ENCODE results near the gene PTPRJ.
A peak's percentile ranks its signal among the peaks of the same experiment; 100 is the strongest.

PTPRJ gene

DNA sequence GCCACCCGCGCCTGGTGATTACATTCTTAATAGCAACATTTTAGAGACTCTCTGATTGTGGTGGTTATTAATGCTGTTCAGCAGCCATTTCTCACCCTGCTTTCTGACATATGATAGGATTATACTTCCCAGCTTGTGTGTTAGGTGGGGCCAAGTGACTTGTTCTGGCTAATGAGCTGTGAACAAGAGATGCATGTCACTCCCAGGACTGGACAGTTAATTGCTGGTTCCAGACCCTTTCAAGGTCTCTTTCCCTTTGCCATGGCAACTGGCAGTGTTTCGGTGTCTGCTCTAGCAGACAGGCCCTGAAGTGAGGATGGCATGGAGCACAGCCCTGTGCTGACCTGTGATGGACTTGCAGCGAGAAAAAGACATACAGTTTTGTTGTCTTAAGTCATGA lies 8.9 kb upstream of the PTPRJ start:
- DNase-seq, result no peak

DNA sequence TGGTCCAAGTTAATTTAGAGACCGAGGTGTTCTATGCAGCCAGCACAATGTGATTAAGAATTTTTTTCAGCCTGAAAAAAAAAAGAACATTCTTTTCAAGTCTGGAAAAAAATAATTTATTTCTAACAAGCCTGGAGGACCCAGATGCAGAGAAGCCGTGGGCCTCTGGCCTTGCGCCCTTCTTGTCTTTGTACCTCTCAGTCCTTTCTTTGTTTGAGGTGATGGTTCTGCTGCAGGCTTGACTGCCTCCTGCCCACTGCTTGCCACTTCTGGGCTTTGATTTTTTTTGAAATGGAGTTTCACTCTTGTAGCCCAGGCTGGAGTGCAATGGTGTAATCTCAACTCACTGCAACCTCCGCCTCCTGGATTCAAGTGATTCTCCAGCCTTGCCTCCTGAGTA lies 7.2 kb upstream of the PTPRJ start:
- no peak for DNase-seq

DNA sequence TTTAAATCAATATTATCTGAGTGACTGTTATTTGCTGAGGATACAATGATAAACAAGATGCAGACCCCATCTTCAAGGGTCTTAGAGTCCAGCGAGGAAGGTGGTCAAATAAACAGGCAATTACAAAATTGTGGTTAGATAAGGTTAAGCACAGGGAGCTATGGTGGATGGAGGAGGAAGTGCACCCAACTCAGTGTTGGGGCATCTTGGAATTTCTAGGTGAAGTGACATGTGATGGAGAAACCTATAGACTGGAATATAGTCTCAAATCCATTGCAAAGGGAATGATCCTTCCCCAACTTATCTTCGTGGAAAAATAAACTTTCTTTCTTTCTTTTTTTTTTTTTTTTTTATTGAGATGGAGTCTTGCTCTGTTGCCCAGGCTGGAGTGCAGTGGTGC lies 3.4 kb upstream of the PTPRJ start:
- DNase-seq, result no peak

DNA sequence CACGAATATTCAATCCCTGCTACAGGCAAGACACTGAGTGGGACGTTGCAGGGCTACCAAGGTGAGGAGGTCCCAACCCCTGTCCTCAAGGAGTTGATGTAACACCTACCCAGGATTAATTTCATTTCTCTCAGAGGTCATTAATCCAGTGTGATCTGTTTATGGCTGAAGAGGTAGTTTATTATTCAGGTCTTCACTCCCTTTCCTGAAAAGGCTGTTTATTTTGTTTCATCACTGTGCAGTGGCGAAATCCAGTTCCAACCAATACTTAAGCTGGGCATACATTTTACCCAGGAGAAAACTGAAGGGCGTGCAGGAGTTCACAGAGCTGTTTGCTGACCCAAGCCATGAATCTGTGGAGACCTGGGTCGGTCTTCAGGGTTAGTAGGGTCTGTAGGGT lies 2.7 kb upstream of the PTPRJ start:
- DNase-seq, result no peak

DNA sequence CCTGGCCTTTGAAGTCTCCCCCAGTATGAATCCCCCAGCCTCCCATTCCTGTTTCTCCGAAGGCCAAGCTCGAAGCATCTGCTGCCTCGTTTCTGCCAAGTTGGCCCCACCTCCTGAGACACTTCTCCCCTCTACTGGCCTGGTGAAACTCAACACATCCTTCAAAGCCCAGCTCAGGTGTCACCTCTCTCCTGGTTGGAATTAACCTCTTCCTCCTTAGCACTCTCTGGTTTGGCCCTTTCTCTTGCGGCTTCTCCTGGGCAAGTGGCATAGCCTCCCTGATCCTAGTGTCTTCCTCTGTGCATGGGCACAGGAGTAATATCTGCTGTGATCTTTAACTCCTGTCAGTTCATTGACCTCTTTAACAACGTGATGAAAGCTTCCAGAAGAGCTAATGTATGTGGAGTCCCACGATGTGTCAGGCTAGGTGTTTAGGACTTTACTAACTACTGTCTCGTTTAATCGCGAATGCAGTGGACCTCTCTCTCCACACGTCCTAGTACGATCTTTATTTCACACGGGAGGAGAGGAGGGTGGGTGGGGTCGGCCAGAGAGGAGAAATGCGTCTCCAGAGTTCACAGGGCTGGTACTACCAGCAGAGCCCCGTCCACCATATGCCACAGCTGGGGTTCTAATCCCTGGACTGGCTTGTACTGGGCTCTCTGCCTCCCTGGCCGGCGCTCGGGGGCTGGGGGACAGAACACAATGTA lies 826 bp upstream of the PTPRJ start:
- no peak for DNase-seq

DNA sequence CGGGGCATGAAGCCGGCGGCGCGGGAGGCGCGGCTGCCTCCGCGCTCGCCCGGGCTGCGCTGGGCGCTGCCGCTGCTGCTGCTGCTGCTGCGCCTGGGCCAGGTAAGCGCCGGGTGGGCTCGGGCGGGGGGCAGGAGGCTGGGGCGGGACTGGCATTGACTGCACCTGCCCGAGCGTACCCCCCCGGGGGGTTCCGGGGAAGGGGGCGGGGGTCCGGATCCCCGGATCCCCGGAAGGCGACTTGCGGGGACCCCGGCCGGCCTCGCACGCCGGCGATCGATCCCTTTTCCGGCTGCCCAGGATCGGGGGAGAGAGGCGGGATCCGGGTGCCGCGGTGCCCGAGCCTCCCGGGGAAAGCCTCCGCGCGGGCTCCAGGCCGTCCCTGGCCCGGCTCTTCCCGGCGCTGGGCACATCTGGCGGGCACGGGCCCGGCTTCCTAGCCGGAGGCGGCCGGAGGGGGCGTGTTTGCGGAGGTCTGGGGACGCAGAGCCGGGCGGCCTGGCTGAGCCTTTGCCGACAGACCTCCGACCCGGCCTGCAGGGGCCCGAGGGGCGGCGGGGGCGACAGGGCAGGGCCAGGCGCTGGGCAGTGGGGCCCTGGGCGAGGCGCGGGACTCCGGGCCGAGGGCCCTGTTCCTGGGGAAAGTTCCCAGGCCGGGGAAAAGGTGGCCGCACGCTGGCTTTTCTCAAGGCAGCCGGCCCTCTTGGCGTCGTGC lies 705 bp downstream of the PTPRJ start:
- DNase-seq, result peak; percentile 67

DNA sequence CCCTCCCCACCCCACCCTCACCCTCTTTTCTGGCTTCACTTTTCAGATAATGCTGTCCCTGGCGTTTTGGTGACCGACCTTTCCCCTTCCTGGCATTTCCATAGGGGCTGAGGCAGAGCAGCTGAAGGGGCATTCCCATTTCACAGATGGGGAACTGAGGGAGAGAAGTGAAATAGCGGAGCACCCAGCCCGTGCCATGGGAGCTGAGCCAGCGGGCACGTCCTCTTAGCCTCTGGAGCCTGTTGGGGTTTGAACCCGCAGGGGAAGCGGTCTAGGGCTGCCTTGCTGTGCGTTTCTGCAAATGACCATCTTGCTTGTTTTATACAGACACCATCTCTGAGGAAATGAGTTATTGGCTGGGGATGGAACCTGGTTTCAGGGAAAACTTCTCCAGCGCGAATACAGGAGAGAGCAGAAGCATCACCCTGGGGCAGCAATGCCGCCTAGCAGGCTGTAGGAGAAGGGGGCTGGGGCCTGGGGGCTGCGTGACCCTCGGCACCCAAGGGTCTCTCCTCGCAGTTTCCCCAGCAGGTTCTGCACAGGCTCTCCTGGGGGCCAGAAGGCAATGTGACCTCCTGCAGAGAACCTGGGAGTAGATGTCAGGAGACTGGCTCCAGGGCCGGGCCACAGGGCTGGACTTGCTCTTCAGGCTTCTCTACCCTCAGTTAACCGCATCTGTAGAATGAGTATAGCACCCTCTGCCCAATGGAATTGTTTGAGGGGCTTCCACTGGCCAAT lies 1.5 kb downstream of the PTPRJ start:
- DNase-seq, result no peak

DNA sequence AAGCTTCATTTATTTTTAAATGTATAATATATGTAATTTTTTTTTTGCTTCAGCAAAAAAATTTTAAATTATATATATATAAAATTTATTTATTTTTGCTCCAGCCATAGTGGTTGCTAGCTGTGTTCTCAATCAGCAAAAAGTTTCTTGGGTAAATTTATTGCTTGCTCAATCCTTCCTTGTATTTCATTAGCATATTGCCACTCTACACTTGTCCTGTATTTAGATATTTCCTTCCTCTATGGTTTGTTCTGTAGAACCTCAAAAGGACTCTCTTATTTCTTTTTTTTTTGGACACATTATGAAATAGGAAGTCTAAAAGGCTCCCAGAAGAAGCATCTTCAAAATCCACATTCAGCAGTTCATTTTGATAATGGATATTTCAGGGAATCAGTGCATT lies 2.3 kb downstream of the PTPRJ start:
- DNase-seq, result no peak

DNA sequence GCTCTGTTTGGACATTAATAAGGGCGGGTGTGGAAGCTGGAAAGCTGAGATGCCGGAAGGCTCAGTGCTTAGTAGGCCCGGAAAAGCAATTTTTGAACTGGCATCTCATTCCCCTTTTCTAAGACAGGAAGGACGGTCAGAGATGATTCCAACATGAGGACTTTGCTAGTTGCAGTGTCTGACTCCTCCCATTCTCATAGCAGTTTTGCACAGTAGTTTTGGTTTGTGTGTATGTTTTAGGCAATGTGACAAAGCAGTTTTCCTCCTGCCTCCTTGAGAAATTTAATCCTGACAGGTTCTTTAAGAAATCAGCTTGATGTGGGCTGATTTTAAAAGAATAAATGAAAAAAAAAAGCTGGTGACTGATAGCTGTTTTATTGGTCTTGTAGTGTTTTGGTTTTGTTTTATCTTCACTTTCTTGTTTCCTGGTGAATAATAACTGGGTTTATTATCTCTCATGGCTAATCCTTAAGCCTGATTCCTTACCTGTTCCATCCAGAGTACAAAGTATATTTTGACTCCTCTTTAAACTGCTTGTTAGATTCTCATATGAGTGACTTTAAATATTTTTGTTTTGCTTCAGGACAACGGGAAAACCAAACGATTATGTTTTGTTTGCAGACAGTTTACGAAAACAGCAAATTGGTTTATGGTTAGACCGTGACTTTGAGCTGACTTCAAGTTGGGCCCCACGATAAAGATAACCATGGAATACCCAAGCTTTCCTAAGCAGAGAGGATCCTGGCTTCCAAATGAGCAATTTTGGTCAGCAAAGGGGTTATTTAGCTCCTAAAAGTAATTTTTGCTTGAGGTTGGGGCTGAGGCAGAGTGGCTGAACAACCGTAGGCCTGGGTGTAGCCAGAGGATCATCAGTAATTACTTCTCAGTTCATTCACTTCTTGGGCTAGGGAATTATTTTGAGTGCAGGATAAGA lies 3.4 kb downstream of the PTPRJ start:
- no peak for DNase-seq

DNA sequence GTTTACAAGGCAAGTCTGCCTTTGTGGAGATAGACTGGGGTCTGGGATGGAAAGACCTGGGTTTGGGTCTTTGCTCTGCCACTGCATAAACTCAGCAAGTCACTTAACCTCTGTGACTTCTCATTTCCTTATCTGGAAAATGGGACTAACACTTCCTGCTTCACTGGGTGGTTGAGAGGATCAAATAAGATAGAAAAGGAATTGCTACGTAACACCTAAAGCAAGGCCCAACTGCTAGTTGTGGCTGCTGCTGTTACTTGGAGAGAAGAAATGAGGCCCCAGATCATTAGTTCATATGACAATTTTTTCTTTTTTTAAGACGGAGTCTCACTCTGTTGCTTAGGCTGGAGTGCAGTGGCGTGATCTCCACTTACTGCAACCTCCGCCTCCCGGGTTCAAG lies 5.9 kb downstream of the PTPRJ start:
- DNase-seq, result no peak

DNA sequence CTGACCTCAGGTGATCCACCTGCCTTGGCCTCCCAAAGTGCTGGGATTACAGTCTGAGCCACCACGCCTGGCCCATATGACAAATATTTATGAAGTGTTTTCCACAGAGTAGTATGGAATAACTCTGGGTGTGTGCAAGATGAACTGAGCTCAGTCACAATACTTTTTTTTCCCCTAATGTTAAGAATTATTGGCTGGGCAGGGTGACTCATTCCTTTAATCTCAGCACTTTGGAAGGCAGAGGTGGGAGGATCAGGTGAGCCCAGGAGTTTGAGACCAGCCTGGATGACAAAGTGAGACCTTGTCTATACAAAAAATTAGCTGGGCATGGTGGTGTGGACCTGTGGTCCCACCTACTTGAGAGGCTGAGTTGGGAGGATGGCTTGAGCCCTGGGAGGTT lies 6.4 kb downstream of the PTPRJ start:
- DNase-seq, result no peak

DNA sequence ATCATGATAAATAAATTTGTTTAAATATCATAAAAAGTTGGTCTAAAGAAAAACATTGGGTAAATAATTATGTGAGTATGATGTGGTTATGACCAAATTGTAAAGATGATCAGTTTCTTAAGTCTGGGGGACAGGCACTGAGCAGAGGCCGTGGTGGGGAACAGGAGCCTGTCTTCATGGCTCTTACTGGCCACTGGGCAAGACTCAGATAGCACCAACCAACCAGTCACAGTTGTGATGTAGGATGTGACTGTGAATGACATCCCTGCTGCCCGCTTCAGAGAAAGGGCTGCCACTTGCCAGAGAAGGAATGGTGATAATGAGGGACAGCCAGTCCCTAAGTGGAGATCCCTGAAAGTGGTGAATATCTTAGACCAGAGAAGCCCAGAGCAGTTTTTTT lies 7.0 kb downstream of the PTPRJ start:
- DNase-seq, result no peak

DNA sequence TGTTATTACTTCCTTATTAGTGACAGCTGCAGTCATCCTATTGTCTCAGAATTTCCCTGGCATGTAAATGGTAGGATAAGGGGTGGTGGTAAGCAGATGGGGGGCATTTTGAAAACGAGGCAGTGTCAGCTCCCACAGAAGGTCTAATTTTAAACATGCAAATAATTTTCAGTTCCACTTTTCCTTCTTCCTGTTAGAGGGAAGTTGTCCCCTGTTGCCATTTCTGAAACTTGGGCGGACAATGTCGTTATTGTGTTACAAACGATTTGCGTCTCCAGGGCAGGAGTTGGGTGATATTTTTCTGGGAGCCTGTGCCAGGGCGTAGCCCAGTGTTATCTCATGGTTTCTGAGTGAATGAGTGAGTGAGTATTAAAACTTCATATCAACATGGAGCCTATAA lies 7.4 kb downstream of the PTPRJ start:
- no peak for DNase-seq

DNA sequence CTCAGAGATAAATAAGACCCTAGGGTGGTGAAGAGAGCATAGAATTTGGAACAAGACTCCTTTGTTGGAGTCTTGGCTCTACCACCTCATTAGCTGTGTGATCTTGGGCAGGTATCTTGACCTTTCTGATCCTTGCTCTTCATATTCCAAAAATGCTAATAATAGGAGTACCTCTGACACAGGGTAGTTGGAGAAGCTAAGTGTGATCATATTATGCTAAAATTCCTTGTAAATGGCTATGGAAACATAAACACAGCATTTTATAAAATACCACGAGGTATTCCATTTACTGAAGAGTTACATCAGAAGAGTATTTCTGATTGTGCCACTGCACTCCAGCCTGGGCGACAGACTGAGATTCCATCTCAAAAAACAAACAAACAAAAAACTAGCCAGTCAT lies 9.4 kb downstream of the PTPRJ start:
- DNase-seq, result no peak

DNA sequence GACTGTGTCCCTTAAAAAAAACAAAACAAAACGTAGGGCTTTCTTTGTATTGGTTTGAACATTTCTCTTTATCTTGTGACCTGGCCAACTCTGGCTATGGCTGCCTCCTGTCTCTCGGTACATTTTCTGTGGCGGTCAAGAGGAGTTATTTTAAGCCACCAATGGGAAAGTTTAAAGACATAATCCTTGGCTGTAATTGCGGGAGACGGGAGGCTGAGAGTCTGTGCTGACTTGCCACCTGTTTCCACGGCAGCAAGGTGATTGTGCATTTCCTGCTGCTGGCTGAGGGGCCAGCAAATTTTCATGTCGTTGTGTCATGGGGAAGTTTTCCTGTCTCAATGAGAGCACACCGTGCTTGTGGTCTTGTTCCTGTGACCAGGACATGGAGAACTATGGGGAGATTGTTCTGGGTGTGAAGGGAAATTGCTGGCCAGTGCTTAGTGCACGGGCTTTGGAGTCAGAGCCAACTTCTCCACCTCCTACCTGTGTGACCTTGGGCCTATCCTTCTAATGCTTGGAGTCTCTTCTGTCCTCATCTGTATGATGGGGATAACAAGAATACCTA lies 11.0 kb downstream of the PTPRJ start:
- DNase-seq, result no peak

DNA sequence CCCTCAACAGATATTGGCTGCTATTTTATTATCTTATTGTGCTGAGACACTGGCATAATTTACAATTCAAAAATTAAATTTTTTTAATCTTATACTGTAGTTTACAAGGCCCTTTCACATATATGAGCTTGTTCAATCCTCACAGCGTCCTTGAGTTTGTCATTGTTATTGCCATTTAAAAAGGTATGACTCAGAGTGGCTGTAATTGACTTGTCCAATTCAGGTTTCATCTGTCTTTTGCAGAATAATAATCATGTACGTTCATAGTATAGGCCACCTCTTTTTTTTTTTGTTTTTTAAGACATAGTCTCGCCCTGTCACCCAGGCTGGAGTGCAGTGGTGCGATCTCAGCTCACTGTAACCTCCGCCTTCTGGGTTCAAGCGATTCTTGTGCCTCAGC lies 11.5 kb downstream of the PTPRJ start:
- no peak for DNase-seq

DNA sequence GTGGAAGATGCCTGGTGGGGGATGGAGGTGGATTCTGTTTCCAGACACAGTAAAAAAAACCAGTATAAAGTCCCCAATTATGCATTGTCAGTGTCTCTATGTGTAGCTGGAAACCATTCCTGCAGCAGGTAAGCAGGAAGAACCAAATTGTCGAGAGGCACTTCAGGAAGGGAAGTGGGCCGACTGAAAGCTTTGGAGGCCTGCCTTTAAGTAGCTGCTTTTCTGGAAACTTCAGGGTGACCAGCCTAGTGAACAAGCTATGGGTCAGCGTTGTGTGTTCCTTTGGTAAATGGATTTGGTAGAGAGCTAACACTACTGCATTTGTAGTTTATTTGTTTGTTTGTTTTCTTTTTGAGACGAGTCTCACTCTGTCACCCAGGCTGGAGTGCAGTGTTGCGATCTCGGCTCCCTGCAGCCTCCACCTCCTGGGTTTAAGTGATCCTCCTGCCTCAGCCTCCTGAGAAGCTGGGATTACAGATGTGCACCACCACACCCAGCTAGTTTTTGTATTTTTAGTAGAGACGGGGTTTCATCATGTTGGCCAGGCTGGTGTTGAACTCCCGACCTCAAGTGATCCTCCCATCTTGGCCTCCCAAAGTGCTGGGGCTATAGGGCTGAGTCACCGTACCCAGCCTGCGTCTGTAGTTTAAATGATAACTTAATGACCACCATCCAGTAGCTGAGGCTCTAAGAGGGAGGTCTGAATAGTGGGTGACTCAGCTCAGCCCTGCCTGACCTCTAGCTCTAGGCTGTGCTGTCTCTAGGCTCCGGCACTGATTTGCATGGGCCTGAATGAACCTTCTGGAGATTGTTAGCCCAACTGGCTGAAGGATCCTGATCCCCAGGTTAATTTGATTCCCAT lies 12.8 kb downstream of the PTPRJ start:
- no peak for DNase-seq

DNA sequence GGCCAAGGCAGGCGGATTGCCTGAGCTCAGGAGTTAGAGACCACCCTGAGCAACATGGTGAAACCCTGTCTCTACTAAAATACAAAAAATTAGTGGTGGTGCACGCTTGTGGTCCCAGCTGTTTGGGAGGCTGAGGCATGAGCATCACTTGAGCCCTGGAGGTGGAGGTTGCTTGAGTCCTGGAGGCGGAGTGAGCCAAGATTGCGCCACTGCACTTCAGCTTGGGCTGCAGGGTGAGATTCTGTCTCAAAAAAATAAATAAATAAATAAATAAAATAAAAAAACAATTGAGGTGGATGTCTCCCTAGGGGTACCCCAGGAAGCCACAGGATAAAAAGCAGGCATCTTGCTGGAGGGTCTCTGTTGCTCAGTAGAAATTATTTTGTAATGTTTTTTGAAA lies 14.1 kb downstream of the PTPRJ start:
- DNase-seq, result no peak

DNA sequence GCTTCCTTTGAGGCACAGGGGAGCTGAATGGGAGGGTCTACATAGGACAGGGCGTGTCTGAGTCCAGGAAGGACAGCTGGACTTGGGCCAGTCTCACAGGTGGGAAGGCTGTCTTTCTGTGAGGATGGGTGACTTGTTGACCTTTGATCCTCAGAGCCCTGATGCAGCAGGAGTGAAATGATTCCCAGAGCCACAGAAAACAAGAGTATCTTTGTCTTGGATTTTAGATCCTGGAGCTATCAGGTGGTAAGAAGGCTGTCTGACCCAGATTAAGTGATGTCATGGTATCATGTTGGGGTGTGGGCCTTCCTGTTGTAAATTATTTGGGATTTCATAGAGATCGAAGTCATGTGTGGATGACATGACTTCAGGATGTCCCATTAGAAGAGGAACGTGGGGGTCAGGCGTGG lies 15.0 kb downstream of the PTPRJ start:
- DNase-seq, result no peak

DNA sequence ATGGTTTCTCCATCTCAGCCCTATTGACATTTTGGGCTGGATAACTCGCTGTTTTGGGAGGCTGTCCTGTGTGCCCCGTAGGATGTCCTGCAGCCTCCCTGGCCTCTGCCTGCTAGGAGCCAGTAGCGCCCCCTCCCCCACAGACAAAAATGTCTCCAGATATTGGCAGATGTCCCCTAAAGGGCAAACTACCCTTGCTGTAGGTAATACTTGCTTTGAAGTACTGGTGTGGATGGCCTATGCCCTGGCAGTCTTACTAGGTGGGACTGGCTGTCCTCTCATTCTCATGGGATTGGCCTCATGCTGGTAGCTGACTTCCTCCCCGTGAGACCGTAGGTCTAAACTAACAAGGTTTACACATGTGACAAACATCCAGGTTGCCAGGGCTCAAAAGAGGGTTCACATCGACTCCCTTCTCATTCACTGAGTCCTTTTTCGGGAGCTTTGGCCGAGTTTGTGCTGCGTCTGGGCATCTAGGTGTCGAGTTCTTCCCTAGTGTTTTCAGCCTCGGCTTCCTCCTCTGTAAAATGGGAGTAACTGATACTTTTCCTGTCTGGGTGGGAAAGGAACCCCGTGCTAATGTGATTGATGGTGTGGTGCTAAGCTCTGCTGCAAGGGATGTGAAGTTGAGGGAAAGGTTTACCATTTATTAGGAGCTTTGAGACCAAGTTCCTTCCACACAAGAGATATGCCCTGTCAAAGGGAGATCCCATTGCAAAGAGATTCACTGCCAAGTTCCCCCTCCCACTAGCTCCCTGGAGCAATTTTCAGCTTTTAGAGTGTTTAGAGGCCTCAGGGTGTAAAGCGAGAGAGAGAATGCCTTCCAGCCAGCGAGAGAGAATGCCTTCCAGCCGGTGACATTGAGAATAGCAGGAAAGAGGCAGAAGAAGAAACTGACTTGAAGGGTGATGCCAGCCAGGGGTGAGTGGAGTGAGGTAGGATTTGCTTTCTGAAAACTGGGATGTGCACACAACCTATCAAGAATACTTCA lies 17.0 kb downstream of the PTPRJ start:
- DNase-seq, result no peak
